Parietal lobe (tissue), 1 donor: ENCODE measurements around the gene PLGLB2. TPM values are rescaled to one million over a fixed set of nuclear protein-coding genes. Genes with fewer than 3 reads are reported as not detected.

Experiments used
- total RNA-seq: library from RNA; depleted of rRNA; stranded (reverse); fragments of >200 nt; gene quantifications from one replicate; pipeline ENCODE4 v1.2.3, GENCODE V29; 2014

Gene PLGLB2
- total RNA-seq, result 5.9 TPM

GRCh38 chr2:87747791-87748190 is at the start of gene PLGLB2:
PLGLB2 (plus strand) TSS chr2:87748087; CDS start chr2:87748154, 67 bp downstream.

Other genes starting within 250 kb of the PLGLB2 start
- 2.5 TPM for gene RGPD2, start 77.7 kb downstream of the PLGLB2 start, total RNA-seq